AG04450 (cell line): Measurements from ENCODE around the gene RASA3. TPM values are rescaled to one million over a fixed set of nuclear protein-coding genes. Genes with fewer than 3 reads are reported as not detected.

Experiments used
- CTCF ChIA-PET: fragments of 300-600, 350-600 bp; formaldehyde crosslinking; extraction: SDS; loops from one replicate; lab custom pipeline; 2022; ENCODE audit warnings: antibody characterized with exemption, inconsistent platforms; lab: Charles Lee
- POLR2A ChIA-PET: fragments of 350-600 bp; formaldehyde crosslinking; extraction: SDS; loops from one replicate; lab custom pipeline; 2021; ENCODE audit warnings: antibody characterized with exemption, inconsistent platforms; lab: Yijun Ruan, JAX
- DNase-seq: peaks from one replicate; pipeline ENCODE4 v3.0.0-alpha.2; 2011; ENCODE audit warnings: low read depth, low spot score
- H3K27ac ChIP-seq: one replicate; pipeline ENCODE4 v1.5.1; 2012; ENCODE audit warnings: low read depth, low read length, control low read depth
- H3K27me3 ChIP-seq: one replicate; pipeline ENCODE4 v1.6.0; 2012; ENCODE audit warnings: low read length; ENCODE audit not compliant: control insufficient read depth, insufficient read depth
- H3K4me3 ChIP-seq: 2 replicates; pipeline ENCODE4 v1.5.1; 2011; ENCODE audit warnings: mild to moderate bottlenecking, low read depth, low read length, control low read depth
- H3K9me3 ChIP-seq: 2 replicates; pipeline ENCODE4 v1.5.1; 2012; ENCODE audit warnings: low read length; ENCODE audit not compliant: control insufficient read depth, insufficient read depth
- CTCF ChIP-seq: IDR thresholded peaks from 2 replicates; pipeline ENCODE4 v1.5.1; 2011; ENCODE audit warnings: low read depth, low read length, control low read depth, inconsistent platforms
- polyA plus RNA-seq: library from polyadenylated mRNA; depleted of rRNA; stranded (reverse); fragments of >200 nt; gene quantifications from 2 replicates; pipeline ENCODE4 v1.2.3, GENCODE V29; 2011

RASA3 gene
- polyA plus RNA-seq, 1 experiment: 25.2 TPM

- POLR2A ChIA-PET: no interaction called here
- Histone ChIP-seq H3K9me3 (peaks cover 26% of the 10 kb centered on the region), H3K27me3 (no peaks in the 10 kb centered on the region), H3K27ac (no peak overlapping the region), H3K4me3 (no peak overlapping the region)
- CTCF ChIA-PET: no interaction called here
- TF ChIP-seq CTCF: no peak
- DNase-seq: no peak
These were observed 166.2 kb downstream of the RASA3 start for GRCh38 chr13:113965968-113966884.

- H3K9me3 ChIP-seq: peaks cover 29% of the 10 kb centered on the region
- ChIA-PET POLR2A (no interaction called here), CTCF (no interaction called here)
- H3K4me3 ChIP-seq: no peak overlapping the region
- DNase-seq: no peak
- no peak for TF ChIP-seq CTCF
- H3K27ac ChIP-seq: no peak overlapping the region
- no peaks in the 10 kb centered on the region for H3K27me3 ChIP-seq
These were observed 167.0 kb downstream of the RASA3 start for GRCh38 chr13:113965383-113965874.

- Histone ChIP-seq H3K9me3 (peaks cover 33% of the 10 kb centered on the region), H3K4me3 (no peak overlapping the region), H3K27me3 (no peaks in the 10 kb centered on the region), H3K27ac (no peak overlapping the region)
- no peak for DNase-seq
- TF ChIP-seq CTCF: no peak
- ChIA-PET CTCF (no interaction called here), POLR2A (no interaction called here)
These were observed 168.0 kb downstream of the RASA3 start for GRCh38 chr13:113964251-113964995.

- ChIA-PET CTCF (no interaction called here), POLR2A (no interaction called here)
- H3K4me3 ChIP-seq: no peak overlapping the region
- no peak for DNase-seq
- H3K27ac ChIP-seq: no peak overlapping the region
- peaks cover 42% of the 10 kb centered on the region for H3K9me3 ChIP-seq
- TF ChIP-seq CTCF: no peak
- H3K27me3 ChIP-seq: no peaks in the 10 kb centered on the region
These were observed 169.0 kb downstream of the RASA3 start for GRCh38 chr13:113963376-113963775.

GRCh38 chr13:113962975-113963374 is 169.4 kb downstream of the RASA3 start:
- Histone ChIP-seq H3K27me3 (no peaks in the 10 kb centered on the region), H3K27ac (no peak overlapping the region), H3K4me3 (no peak overlapping the region), H3K9me3 (peaks cover 45% of the 10 kb centered on the region)
- no peak for TF ChIP-seq CTCF
- POLR2A ChIA-PET: no interaction called here
- CTCF ChIA-PET: no interaction called here
- no peak for DNase-seq
